IPS DF 6.9 (cell line): ENCODE results near the gene PTPN13.

Experiments used
- DNase-seq: peaks from one replicate; pipeline ENCODE4 v3.0.0-alpha.2; 2013; ENCODE audit warnings: low read depth, low spot score
- H3K27ac ChIP-seq: one replicate; pipeline ENCODE4 v1.5.1; 2013; ENCODE audit warnings: low read length, control low read depth
- H3K27me3 ChIP-seq: 2 replicates; pipeline ENCODE4 v1.6.1; 2013; ENCODE audit warnings: mild to moderate bottlenecking, low read length; ENCODE audit not compliant: control insufficient read depth, insufficient read depth
- H3K36me3 ChIP-seq: 2 replicates; pipeline ENCODE4 v1.6.1; 2013; ENCODE audit warnings: low read length; ENCODE audit not compliant: control insufficient read depth, insufficient read depth
- H3K4me1 ChIP-seq: 2 replicates; pipeline ENCODE4 v1.6.1; 2013; ENCODE audit warnings: low read length; ENCODE audit not compliant: control insufficient read depth, insufficient read depth
- H3K4me3 ChIP-seq: 2 replicates; pipeline ENCODE4 v1.5.1; 2013; ENCODE audit warnings: mild to moderate bottlenecking, low read length
- H3K9me3 ChIP-seq: 2 replicates; pipeline ENCODE4 v1.6.1; 2013; ENCODE audit warnings: low read length, inconsistent platforms; ENCODE audit not compliant: control insufficient read depth, insufficient read depth
- WGBS: extraction: QIAGEN DNeasy Blood & Tissue Kit; methylation state at CpG from one replicate; pipeline ENCODE4 v1.1.7; 2013; ENCODE audit warnings: mixed read lengths, missing lambda C conversion rate; ENCODE audit not compliant: insufficient read length, insufficient coverage; 5-methylcytosine and 5-hydroxymethylcytosine counted together

Gene PTPN13

DNA sequence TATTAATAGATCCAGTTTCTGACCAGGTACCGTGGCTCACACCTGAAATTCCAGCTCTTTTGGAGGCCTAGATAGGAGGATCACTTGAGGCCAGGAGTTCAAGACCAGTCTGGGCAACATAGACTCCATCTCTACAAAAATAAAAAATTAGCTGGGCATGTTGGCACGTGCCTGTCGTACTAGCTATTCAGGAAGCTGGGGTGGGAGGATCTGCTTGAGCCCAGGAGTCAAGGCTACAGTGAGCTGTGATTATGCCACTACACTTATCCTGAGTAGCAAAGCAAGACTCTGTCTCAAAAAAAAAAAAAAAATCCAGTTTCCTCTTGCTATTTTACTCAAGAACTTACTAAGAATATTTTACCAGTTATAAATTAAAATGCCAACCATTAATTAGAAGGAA is 163.4 kb downstream of the PTPN13 start:
- DNase-seq: no peak
- no CpG with 5 or more reads among the region's 3 CpGs for WGBS
- no peaks in the 10 kb centered on the region for H3K27me3 ChIP-seq
- H3K4me1 ChIP-seq: no peaks in the 10 kb centered on the region
- H3K9me3 ChIP-seq: no peaks in the 10 kb centered on the region
- H3K4me3 ChIP-seq: no peak overlapping the region
- H3K36me3 ChIP-seq: no peaks in the 10 kb centered on the region
- H3K27ac ChIP-seq: no peak overlapping the region

DNA sequence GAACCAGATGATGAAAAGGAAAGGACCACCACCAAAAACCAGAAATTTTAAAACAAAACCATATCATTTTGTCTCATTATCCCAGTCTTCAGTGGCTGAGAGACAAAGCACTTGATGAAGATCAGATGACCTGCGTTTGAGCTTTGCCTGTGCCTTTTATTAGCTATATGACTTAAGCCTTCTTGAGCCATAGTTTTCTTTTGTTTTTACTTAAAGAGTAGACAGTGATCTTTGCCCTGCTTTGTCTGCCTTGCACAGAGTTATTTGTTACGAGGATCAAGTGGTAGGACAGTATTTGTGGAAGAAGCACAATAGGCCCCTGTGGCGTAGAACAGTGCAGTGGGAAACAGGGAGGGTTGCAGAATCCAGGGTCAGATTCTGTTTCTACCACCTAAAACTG is 165.2 kb downstream of the PTPN13 start:
- WGBS: no CpG with 5 or more reads among the region's 3 CpGs
- H3K27ac ChIP-seq: no peak overlapping the region
- no peak for DNase-seq
- no peaks in the 10 kb centered on the region for H3K4me1 ChIP-seq
- H3K27me3 ChIP-seq: no peaks in the 10 kb centered on the region
- H3K9me3 ChIP-seq: no peaks in the 10 kb centered on the region
- H3K36me3 ChIP-seq: no peaks in the 10 kb centered on the region
- no peak overlapping the region for H3K4me3 ChIP-seq

DNA sequence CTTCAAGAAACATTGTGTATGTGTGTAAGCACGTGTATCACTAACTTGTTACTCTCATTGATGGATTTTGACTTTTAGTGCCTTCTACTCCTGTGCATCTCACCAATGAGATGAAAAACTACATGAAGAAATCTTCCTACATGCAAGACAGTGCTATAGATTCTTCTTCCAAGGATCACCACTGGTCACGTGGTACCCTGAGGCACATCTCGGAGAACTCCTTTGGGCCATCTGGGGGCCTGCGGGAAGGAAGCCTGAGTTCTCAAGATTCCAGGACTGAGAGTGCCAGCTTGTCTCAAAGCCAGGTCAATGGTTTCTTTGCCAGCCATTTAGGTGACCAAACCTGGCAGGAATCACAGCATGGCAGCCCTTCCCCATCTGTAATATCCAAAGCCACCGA is 168.5 kb downstream of the PTPN13 start:
- Histone ChIP-seq H3K4me3 (no peak overlapping the region), H3K36me3 (no peaks in the 10 kb centered on the region), H3K4me1 (no peaks in the 10 kb centered on the region), H3K27ac (no peak overlapping the region), H3K27me3 (no peaks in the 10 kb centered on the region), H3K9me3 (no peaks in the 10 kb centered on the region)
- no CpG with 5 or more reads among the region's 5 CpGs for WGBS
- DNase-seq: no peak

DNA sequence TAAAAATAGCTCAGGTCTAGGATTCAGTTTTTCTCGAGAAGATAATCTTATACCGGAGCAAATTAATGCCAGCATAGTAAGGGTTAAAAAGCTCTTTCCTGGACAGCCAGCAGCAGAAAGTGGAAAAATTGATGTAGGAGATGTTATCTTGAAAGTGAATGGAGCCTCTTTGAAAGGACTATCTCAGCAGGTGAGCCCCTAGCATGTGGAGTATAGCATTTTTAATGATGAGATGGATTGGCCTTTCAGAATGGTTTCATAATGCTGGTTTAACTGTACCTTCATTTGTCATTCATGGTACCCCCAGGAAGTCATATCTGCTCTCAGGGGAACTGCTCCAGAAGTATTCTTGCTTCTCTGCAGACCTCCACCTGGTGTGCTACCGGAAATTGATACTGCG is 175.7 kb downstream of the PTPN13 start:
- Histone ChIP-seq H3K9me3 (no peaks in the 10 kb centered on the region), H3K27ac (no peak overlapping the region), H3K4me3 (no peak overlapping the region), H3K27me3 (no peaks in the 10 kb centered on the region), H3K4me1 (no peaks in the 10 kb centered on the region), H3K36me3 (no peaks in the 10 kb centered on the region)
- no CpG with 5 or more reads among the region's 4 CpGs for WGBS
- DNase-seq: no peak

DNA sequence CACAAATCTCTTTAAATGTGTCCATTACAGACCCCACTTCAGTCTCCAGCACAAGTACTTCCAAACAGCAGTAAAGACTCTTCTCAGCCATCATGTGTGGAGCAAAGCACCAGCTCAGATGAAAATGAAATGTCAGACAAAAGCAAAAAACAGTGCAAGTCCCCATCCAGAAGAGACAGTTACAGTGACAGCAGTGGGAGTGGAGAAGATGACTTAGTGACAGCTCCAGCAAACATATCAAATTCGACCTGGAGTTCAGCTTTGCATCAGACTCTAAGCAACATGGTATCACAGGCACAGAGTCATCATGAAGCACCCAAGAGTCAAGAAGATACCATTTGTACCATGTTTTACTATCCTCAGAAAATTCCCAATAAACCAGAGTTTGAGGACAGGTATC is 177.0 kb downstream of the PTPN13 start:
- H3K4me1 ChIP-seq: no peaks in the 10 kb centered on the region
- no peaks in the 10 kb centered on the region for H3K9me3 ChIP-seq
- H3K27me3 ChIP-seq: no peaks in the 10 kb centered on the region
- DNase-seq: no peak
- no peaks in the 10 kb centered on the region for H3K36me3 ChIP-seq
- H3K4me3 ChIP-seq: no peak overlapping the region
- no peak overlapping the region for H3K27ac ChIP-seq
- WGBS: no CpG with 5 or more reads among the region's 1 CpG

DNA sequence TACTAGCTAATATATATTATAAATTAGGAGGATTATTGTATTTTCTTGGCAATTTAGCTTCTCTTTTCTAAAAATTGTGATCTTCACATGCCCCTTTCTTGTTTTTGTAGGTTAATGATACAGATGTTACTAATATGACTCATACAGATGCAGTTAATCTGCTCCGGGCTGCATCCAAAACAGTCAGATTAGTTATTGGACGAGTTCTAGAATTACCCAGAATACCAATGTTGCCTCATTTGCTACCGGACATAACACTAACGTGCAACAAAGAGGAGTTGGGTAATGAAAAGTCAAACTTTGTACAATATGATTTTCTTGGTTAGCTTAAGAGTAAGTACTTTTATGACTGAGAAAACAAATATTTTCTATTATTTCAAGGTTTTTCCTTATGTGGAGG is 180.9 kb downstream of the PTPN13 start:
- no peak for DNase-seq
- Histone ChIP-seq H3K9me3 (no peaks in the 10 kb centered on the region), H3K36me3 (no peaks in the 10 kb centered on the region), H3K27me3 (no peaks in the 10 kb centered on the region), H3K27ac (no peak overlapping the region), H3K4me3 (no peak overlapping the region), H3K4me1 (no peaks in the 10 kb centered on the region)
- no CpG with 5 or more reads among the region's 4 CpGs for WGBS

DNA sequence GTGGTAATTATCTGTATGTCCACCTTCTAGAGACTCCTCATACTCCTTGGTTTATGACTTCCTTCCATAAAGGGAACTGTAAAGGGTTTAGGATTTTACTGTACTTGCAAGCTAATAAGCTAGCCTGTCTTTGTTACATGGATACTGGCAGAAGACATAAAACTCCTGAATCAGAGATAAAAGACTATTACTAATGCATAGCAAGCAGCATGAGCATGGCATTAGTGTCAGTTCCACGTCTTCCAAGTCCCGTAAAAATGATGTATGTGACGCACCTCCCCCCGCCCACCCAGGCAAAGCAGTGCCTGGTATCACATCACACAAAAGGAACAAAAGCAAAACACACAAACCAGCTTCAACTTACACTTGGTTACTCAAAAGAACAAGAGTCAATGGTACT is 184.1 kb downstream of the PTPN13 start:
- Histone ChIP-seq H3K36me3 (no peaks in the 10 kb centered on the region), H3K4me3 (no peak overlapping the region), H3K4me1 (no peaks in the 10 kb centered on the region), H3K27ac (no peak overlapping the region), H3K27me3 (no peaks in the 10 kb centered on the region), H3K9me3 (no peaks in the 10 kb centered on the region)
- no peak for DNase-seq
- no CpG with 5 or more reads among the region's 4 CpGs for WGBS

DNA sequence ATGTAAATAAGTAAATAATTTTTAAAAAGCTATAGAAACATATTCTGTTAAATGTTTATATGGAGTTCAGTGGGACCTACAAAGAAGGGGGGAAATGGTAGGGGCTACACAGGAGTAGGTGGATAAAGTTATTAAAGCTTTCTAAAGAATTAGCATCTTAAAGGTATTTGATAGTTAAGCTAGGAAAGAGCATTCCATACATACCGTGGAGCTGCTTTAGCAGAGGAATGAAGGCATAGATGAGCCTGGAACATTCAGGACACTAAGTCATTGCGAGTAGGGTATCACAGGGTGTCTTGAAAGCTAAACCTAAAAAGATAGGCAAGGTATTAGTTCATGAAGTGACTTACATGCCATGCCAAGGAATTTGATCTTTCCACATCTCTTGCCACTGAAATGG is 194.7 kb downstream of the PTPN13 start:
- no CpG with 5 or more reads among the region's 2 CpGs for WGBS
- Histone ChIP-seq H3K4me1 (no peaks in the 10 kb centered on the region), H3K27ac (no peak overlapping the region), H3K27me3 (no peaks in the 10 kb centered on the region), H3K9me3 (no peaks in the 10 kb centered on the region), H3K36me3 (no peaks in the 10 kb centered on the region; the same call in 1 of the 2 replicates), H3K4me3 (no peak overlapping the region)
- DNase-seq: peak; percentile 11

DNA sequence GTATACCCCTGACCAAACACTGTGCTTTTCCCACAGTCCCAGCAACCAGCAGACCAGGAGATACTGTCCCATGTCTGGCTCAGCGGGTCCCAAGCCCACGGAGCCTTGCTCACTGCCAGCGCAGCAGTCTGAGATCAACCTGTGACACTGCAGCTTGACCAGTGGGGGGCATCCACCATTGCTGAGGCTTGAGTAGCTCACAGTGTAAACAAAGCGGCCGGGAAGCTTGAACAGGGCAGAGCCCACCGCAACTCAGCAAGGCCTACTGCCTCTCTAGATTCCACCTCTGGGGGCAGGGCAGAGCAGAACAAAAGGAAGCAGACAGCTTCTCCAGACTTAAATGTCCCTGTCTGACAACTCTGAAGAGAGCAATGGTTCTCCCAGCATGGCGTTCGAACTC is 197.0 kb downstream of the PTPN13 start:
- no CpG with 5 or more reads among the region's 8 CpGs for WGBS
- no peak overlapping the region for H3K4me3 ChIP-seq

DNA sequence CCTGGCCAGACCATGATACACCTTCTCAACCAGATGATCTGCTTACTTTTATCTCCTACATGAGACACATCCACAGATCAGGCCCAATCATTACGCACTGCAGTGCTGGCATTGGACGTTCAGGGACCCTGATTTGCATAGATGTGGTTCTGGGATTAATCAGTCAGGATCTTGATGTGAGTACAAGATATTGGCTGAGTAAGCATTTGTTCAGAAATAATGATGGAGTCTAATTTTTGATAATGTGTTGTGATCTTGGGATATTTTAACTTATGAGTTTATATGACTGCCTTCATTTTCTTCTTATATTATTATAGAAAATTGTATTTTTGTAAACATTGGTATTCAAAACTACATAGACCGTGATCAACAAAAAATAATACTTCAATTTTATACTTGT is 215.7 kb downstream of the PTPN13 start:
- no peak for DNase-seq
- H3K4me3 ChIP-seq: no peak overlapping the region
- H3K4me1 ChIP-seq: no peaks in the 10 kb centered on the region
- H3K27me3 ChIP-seq: no peaks in the 10 kb centered on the region
- WGBS: no CpG with 5 or more reads among the region's 3 CpGs
- H3K36me3 ChIP-seq: no peaks in the 10 kb centered on the region
- H3K9me3 ChIP-seq: no peaks in the 10 kb centered on the region
- H3K27ac ChIP-seq: no peak overlapping the region

More for the DNA sequence above, 197.0 kb downstream of the PTPN13 start:
- peak; percentile 9 for DNase-seq
- no peaks in the 10 kb centered on the region for H3K27me3 ChIP-seq
- H3K4me1 ChIP-seq: no peaks in the 10 kb centered on the region
- H3K9me3 ChIP-seq: no peaks in the 10 kb centered on the region
- H3K27ac ChIP-seq: no peak overlapping the region
- no peaks in the 10 kb centered on the region; the same call in 1 of the 2 replicates for H3K36me3 ChIP-seq

DNA sequence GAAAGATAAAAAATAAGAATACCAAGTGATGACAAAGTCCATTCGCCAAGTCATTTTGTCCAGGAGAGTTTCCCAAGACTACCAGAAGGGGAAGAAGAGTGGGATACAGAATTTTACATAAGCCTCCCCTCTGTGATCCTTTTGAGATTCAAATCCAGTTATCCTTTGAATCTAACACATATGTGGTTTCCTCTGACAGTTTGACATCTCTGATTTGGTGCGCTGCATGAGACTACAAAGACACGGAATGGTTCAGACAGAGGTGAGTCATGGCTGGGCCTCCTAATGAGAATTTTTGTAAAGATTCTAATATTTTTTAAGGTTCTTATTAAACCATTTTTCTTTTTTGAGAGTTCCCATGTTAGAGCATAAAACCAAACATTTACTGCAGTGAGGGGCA is 216.7 kb downstream of the PTPN13 start:
- Histone ChIP-seq H3K36me3 (no peaks in the 10 kb centered on the region; the same call in 1 of the 2 replicates), H3K4me3 (no peak overlapping the region), H3K9me3 (no peaks in the 10 kb centered on the region), H3K27me3 (no peaks in the 10 kb centered on the region), H3K4me1 (no peaks in the 10 kb centered on the region), H3K27ac (no peak overlapping the region)
- DNase-seq: no peak
- no CpG with 5 or more reads among the region's 3 CpGs for WGBS
